Suprapubic skin (tissue), 3 donors: Measurements from ENCODE around the gene GNGT2.

ENCODE experiments used
- POLR2A ChIP-seq, 2 donors: fragments of 450-650 bp; IDR thresholded peaks; one replicate each; pipeline ENCODE4 v1.6.1; 2017; ENCODE audit warnings: antibody characterized with exemption in 2 of 2, mild to moderate bottlenecking in 2 of 2, moderate library complexity in 2 of 2
- TF ChIP-seq, protein P1 (sequence below), 2 donors: fragments of 200-600 bp in 1 of 2; fragments of 450-650 bp in 1 of 2; sonication (generic) in 1 of 2; IDR thresholded peaks; one replicate each; pipeline ENCODE4 v1.5.1; 2016 to 2019; ENCODE audit warnings: antibody characterized with exemption in 2 of 2, mild to moderate bottlenecking in 1 of 2, moderate library complexity in 1 of 2

DNA sequence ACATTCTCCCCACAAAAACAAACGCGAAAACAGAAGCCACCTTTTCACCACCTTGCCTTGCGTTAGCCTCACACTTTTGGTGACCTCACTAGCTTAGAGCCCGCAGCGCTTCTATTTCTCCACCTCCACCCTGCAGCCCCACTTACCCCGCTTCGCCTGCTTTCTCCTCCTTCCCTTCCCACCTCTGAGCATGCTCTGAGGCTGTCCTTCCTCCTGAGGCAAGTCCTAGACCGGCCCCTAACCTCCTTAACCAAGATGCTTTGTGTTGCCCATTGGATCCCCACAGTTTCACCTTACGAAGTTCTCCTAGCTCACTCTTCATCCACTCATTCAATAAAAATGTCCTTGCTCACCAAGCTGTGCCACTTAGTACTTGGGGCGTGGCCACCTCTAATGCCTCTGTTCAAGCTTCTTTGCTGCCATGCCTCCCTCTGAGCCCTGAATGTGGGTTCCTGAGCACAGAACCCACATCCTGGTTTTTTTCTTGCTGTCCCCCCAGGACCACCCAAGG, 1.3 kb downstream of the GNGT2 start:
- no peak for TF ChIP-seq POLR2A (IDR thresholded peaks at IDR 0.05)
- TF ChIP-seq, protein P1, sequence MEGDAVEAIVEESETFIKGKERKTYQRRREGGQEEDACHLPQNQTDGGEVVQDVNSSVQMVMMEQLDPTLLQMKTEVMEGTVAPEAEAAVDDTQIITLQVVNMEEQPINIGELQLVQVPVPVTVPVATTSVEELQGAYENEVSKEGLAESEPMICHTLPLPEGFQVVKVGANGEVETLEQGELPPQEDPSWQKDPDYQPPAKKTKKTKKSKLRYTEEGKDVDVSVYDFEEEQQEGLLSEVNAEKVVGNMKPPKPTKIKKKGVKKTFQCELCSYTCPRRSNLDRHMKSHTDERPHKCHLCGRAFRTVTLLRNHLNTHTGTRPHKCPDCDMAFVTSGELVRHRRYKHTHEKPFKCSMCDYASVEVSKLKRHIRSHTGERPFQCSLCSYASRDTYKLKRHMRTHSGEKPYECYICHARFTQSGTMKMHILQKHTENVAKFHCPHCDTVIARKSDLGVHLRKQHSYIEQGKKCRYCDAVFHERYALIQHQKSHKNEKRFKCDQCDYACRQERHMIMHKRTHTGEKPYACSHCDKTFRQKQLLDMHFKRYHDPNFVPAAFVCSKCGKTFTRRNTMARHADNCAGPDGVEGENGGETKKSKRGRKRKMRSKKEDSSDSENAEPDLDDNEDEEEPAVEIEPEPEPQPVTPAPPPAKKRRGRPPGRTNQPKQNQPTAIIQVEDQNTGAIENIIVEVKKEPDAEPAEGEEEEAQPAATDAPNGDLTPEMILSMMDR (IDR thresholded peaks at IDR 0.05) = no peak
